Endothelial cell of umbilical vein (primary cell): ENCODE data around the gene U2AF2. TPM values are rescaled to one million over a fixed set of nuclear protein-coding genes. Genes with fewer than 3 reads are reported as not detected.

Experiments used
- BruUV-seq: library from RNA; stranded (reverse); fragments of 400-500 nt; replicated peaks from 2 replicates; lab custom pipeline; 2021; lab: Mats Ljungman, UMichigan
- CTCF ChIA-PET: fragments of 300-600, 350-600 bp; sonication (Branson Sonifier 250); formaldehyde crosslinking; loops from one replicate; lab custom pipeline; 2021; ENCODE audit warnings: antibody characterized with exemption, inconsistent platforms; lab: Charles Lee
- POLR2A ChIA-PET: fragments of 300-600, 350-600 bp; sonication (Branson Sonifier 250); formaldehyde crosslinking; loops from one replicate; lab custom pipeline; 2021; ENCODE audit warnings: antibody characterized with exemption, inconsistent platforms; lab: Charles Lee
- DNase-seq: peaks from one replicate; pipeline ENCODE4 v3.0.0-alpha.2; 2011; ENCODE audit warnings: low read depth, low spot score
- FAIRE-seq: peaks from 2 replicates; lab custom pipeline; 2011; peaks lifted over from hg19 to GRCh38; lab: Jason Lieb, UNC
- H2AFZ ChIP-seq: 2 replicates; pipeline ENCODE4 v1.6.0; 2012; ENCODE audit warnings: low read depth, low read length, control low read depth, inconsistent platforms
- H3K27ac ChIP-seq: 2 replicates; pipeline ENCODE4 v1.5.1; 2011; ENCODE audit warnings: low read depth, mild to moderate bottlenecking, control low read depth, low read length, moderate library complexity; ENCODE audit not compliant: insufficient read depth
- H3K27me3 ChIP-seq, 2 experiments: 2 replicates each; pipeline versions ENCODE4 v1.6.0 to v1.6.1; 2011; ENCODE audit warnings: low read length in 2 of 2, mixed read lengths in 1 of 2; ENCODE audit not compliant: control insufficient read depth in 2 of 2, insufficient read depth in 2 of 2
- H3K36me3 ChIP-seq, 2 experiments: 2 replicates in 1 of 2; 3 replicates in 1 of 2; pipeline ENCODE4 v1.5.1; 2011; ENCODE audit warnings: low read length in 2 of 2, mild to moderate bottlenecking in 1 of 2, moderate library complexity in 1 of 2; ENCODE audit not compliant: control insufficient read depth in 2 of 2, insufficient read depth in 2 of 2; ENCODE audit errors: extremely low read depth in 1 of 2
- H3K4me1 ChIP-seq: 3 replicates; pipeline ENCODE4 v1.5.1; 2011; ENCODE audit warnings: mild to moderate bottlenecking, low read length; ENCODE audit not compliant: control insufficient read depth, insufficient read depth; ENCODE audit errors: extremely low read depth
- H3K4me2 ChIP-seq: 2 replicates; pipeline ENCODE4 v1.6.1; 2011; ENCODE audit warnings: low read length, control low read depth, mixed read lengths; ENCODE audit not compliant: insufficient read depth
- H3K4me3 ChIP-seq, 3 experiments: fragments of 200-600 bp in 1 of 3; sonication (generic), shearing (Covaris generic) in 1 of 3; replicated peaks in 1 of 3; 2 replicates each; pipeline ENCODE4 v1.5.1; 2011 to 2016; ENCODE audit warnings: control low read depth in 3 of 3, low read length in 3 of 3, mild to moderate bottlenecking in 2 of 3, inconsistent platforms in 1 of 3, low read depth in 1 of 3, moderate library complexity in 1 of 3; ENCODE audit not compliant: insufficient read depth in 1 of 3
- H3K79me2 ChIP-seq: 2 replicates; pipeline ENCODE4 v1.6.0; 2012; ENCODE audit warnings: low read length, inconsistent platforms; ENCODE audit not compliant: control insufficient read depth, insufficient read depth
- H3K9ac ChIP-seq: replicated peaks from 2 replicates; pipeline ENCODE3; 2011; ENCODE audit warnings: low read length, control low read depth; ENCODE audit not compliant: insufficient read depth; ENCODE audit errors: extremely low read depth
- H3K9me1 ChIP-seq: replicated peaks from 3 replicates; pipeline ENCODE4 v1.6.0; 2011; ENCODE audit warnings: mild to moderate bottlenecking, low read length; ENCODE audit not compliant: control insufficient read depth, insufficient read depth; ENCODE audit errors: extremely low read depth
- H3K9me3 ChIP-seq: replicated peaks from 2 replicates; pipeline ENCODE4 v1.5.1; 2012; ENCODE audit warnings: low read length, inconsistent platforms; ENCODE audit not compliant: control insufficient read depth, insufficient read depth
- H4K20me1 ChIP-seq: replicated peaks from 2 replicates; pipeline ENCODE3; 2011; ENCODE audit warnings: mild to moderate bottlenecking, low read length; ENCODE audit not compliant: control insufficient read depth, insufficient read depth; ENCODE audit errors: extremely low read depth
- EZH2 ChIP-seq: IDR thresholded peaks from 2 replicates; pipeline ENCODE4 v1.6.1; 2012; ENCODE audit warnings: borderline replicate concordance, low read depth, mild to moderate bottlenecking, moderate library complexity, low read length, inconsistent platforms; ENCODE audit not compliant: severe bottlenecking
- FOS ChIP-seq: IDR thresholded peaks from 2 replicates; pipeline ENCODE4 v1.6.1; 2011; ENCODE audit warnings: mild to moderate bottlenecking, low read length, moderate library complexity, borderline replicate concordance; ENCODE audit not compliant: insufficient read depth
- GATA2 ChIP-seq: IDR thresholded peaks from 2 replicates; pipeline ENCODE4 v1.7.0; 2011; ENCODE audit warnings: low read depth, mild to moderate bottlenecking, moderate library complexity, mixed read lengths, low read length; ENCODE audit not compliant: insufficient read length, insufficient read depth
- JUN ChIP-seq: IDR thresholded peaks from 2 replicates; pipeline ENCODE4 v1.6.1; 2011; ENCODE audit warnings: borderline replicate concordance, low read depth; ENCODE audit not compliant: insufficient read length, insufficient read depth
- MYC ChIP-seq: IDR thresholded peaks from one replicate; pipeline ENCODE4 v1.6.1; 2011; ENCODE audit warnings: mild to moderate bottlenecking, low read depth, low read length
- POLR2A ChIP-seq: IDR thresholded peaks from 2 replicates; pipeline ENCODE4 v1.6.1; 2012; ENCODE audit warnings: low read depth, mild to moderate bottlenecking, control low read depth, low read length
- POLR2AphosphoS5 ChIP-seq: IDR thresholded peaks from 2 replicates; pipeline ENCODE4 v1.6.1; 2012; ENCODE audit warnings: low read depth, mild to moderate bottlenecking, control low read depth, low read length, moderate library complexity; ENCODE audit not compliant: insufficient read depth
- dilution Hi-C: fragments of 300-500 bp; cut with MboI; formaldehyde crosslinking; loops from one replicate; pipeline ENCODE4 v1.15.0; 2019; ENCODE audit warnings: low sequenced_read_pairs; ENCODE audit not compliant: extremely low pct_ligation_motif_present
- intact Hi-C: fragments of 100-400 bp; cut with micrococcal nuclease; formaldehyde crosslinking; loops from one replicate; pipeline ENCODE4 v1.10.0; 2022
- polyA plus RNA-seq, 4 experiments: library from polyadenylated mRNA; depleted of rRNA in 3 of 4; stranded (reverse) in 3 of 4; unstranded in 1 of 4; fragments of >200 nt; gene quantifications; 2 replicates each; pipeline versions ENCODE4 v1.2.1 to v1.2.3, GENCODE V29; 2011 to 2012; ENCODE audit warnings: missing spikeins in 1 of 4
- total RNA-seq: library from RNA; stranded (reverse); gene quantifications from 2 replicates; pipeline ENCODE4 v1.2.3, GENCODE V29; 2021
- TF ChIP-seq, protein P1 (sequence below): IDR thresholded peaks from 2 replicates; pipeline ENCODE4 v1.6.1; 2011; ENCODE audit not compliant: insufficient read depth, insufficient read length
- TF ChIP-seq, protein P2 (sequence below), 2 donors: IDR thresholded peaks; 1 replicate in 1 of 2; 2 replicates in 1 of 2; pipeline ENCODE4 v1.5.1; 2011; ENCODE audit warnings: low read length in 2 of 2, mild to moderate bottlenecking in 2 of 2, moderate library complexity in 2 of 2, control low read depth in 1 of 2, inconsistent platforms in 1 of 2, low read depth in 1 of 2; ENCODE audit not compliant: insufficient read depth in 1 of 2; ENCODE audit errors: extremely low read depth in 1 of 2

U2AF2 gene
- total and polyA plus RNA-seq, 2 donors (not counting 3 experiments of a cell fraction or from before 2014, with no cell fraction given), result 183 to 259 TPM

DNA sequence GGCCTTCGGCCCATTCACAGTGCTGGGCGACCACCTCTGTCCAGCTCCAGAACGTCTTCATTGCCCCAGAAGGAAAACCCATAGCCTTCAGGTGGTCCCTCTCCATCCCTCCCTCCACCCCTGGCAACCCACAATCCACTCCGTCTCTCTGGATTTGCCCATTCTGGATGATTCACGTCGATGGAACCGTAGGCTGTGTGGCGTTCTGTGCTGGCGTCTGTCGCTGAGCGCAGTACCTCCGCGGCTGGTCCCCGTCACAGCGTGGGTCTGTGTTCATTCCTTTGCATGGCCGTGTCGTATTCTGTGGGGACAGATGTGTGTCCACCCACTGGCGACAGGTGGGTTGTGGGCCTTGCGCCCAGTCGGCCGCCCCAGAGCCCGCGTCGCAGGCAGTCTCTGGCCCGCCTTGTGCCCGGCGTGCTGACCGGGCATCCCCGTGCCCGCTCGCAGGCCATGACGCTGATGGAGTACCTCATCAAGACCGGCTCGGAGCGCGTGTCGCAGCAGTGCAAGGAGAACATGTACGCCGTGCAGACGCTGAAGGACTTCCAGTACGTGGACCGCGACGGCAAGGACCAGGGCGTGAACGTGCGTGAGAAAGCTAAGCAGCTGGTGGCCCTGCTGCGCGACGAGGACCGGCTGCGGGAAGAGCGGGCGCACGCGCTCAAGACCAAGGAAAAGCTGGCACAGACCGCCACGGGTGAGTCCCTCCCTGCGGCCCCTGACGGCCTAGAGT lies 30.3 kb downstream of the U2AF2 start:
- no peak overlapping the region for H3K4me3 ChIP-seq
- intact Hi-C loops (no loop called here), dilution Hi-C loops (no loop called here)
- no TSS peak for BruUV-seq
- no peak overlapping the region for H2AFZ ChIP-seq
- no peaks in the 10 kb centered on the region for H3K27me3 ChIP-seq
- CTCF ChIA-PET, result no interaction called here
- peaks cover 50% of the 10 kb centered on the region for H3K79me2 ChIP-seq
- FAIRE-seq (no peak), DNase-seq (no peak)
- no peaks in the 10 kb centered on the region for H3K4me1 ChIP-seq
- no peak overlapping the region for H3K9ac ChIP-seq
- no peaks in the 10 kb centered on the region for H4K20me1 ChIP-seq
- POLR2A ChIA-PET, result no interaction called here
- H3K36me3 ChIP-seq, result peaks cover 3 to 53% of the 10 kb centered on the region in 2 experiments
- no peaks in the 10 kb centered on the region for H3K9me3 ChIP-seq
- no peaks in the 10 kb centered on the region for H3K9me1 ChIP-seq
- TF ChIP-seq, protein P1, sequence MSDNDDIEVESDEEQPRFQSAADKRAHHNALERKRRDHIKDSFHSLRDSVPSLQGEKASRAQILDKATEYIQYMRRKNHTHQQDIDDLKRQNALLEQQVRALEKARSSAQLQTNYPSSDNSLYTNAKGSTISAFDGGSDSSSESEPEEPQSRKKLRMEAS, result no peak
- TF ChIP-seq EZH2 (no peak), FOS (no peak), GATA2 (no peak), MYC (no peak), JUN (no peak), POLR2A (no peak), POLR2AphosphoS5 (no peak)
- TF ChIP-seq, protein P2, sequence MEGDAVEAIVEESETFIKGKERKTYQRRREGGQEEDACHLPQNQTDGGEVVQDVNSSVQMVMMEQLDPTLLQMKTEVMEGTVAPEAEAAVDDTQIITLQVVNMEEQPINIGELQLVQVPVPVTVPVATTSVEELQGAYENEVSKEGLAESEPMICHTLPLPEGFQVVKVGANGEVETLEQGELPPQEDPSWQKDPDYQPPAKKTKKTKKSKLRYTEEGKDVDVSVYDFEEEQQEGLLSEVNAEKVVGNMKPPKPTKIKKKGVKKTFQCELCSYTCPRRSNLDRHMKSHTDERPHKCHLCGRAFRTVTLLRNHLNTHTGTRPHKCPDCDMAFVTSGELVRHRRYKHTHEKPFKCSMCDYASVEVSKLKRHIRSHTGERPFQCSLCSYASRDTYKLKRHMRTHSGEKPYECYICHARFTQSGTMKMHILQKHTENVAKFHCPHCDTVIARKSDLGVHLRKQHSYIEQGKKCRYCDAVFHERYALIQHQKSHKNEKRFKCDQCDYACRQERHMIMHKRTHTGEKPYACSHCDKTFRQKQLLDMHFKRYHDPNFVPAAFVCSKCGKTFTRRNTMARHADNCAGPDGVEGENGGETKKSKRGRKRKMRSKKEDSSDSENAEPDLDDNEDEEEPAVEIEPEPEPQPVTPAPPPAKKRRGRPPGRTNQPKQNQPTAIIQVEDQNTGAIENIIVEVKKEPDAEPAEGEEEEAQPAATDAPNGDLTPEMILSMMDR (IDR thresholded peaks at IDR 0.05; ENCODE audit: extremely low read depth in 1 of 2, insufficient read depth in 1 of 2, low read depth in 1 of 2, low read length in 2 of 2), result no peak
- no peak overlapping the region for H3K27ac ChIP-seq
- H3K4me2 ChIP-seq, result no peak overlapping the region
